ENCODE results near the gene NFIX. TPM values are rescaled to one million over a fixed set of nuclear protein-coding genes. Genes with fewer than 3 reads are reported as not detected.

The NFIX gene
- total RNA-seq, 1 donor from 2014 or later: 6.7 TPM

- TF ChIP-seq CTCF (IDR thresholded peaks at IDR 0.05; ENCODE audit: insufficient read depth, low read length, poor library complexity, severe bottlenecking): no peak
- DNase-seq (ENCODE audit: low read depth): no peak
- peaks cover 35% of the 10 kb centered on the region for H3K27me3 ChIP-seq (ENCODE audit: control insufficient read depth, insufficient read depth, low read length)
- H3K4me3 ChIP-seq (ENCODE audit: low read depth, low read length): no peak overlapping the region
- H3K36me3 ChIP-seq (ENCODE audit: control insufficient read depth, insufficient read depth, low read length): no peaks in the 10 kb centered on the region
These were observed 11.4 kb downstream of the NFIX start for GRCh38 chr19:13006431-13007281.

- Histone ChIP-seq H3K36me3 (ENCODE audit: control insufficient read depth, insufficient read depth, low read length) (no peaks in the 10 kb centered on the region), H3K27me3 (ENCODE audit: control insufficient read depth, insufficient read depth, low read length) (peaks cover 43% of the 10 kb centered on the region), H3K4me3 (ENCODE audit: low read depth, low read length) (no peak overlapping the region)
- DNase-seq (ENCODE audit: low read depth): no peak
- TF ChIP-seq CTCF (IDR thresholded peaks at IDR 0.05; ENCODE audit: insufficient read depth, low read length, poor library complexity, severe bottlenecking): no peak
These were observed 12.2 kb downstream of the NFIX start for GRCh38 chr19:13007292-13008045.

DNA sequence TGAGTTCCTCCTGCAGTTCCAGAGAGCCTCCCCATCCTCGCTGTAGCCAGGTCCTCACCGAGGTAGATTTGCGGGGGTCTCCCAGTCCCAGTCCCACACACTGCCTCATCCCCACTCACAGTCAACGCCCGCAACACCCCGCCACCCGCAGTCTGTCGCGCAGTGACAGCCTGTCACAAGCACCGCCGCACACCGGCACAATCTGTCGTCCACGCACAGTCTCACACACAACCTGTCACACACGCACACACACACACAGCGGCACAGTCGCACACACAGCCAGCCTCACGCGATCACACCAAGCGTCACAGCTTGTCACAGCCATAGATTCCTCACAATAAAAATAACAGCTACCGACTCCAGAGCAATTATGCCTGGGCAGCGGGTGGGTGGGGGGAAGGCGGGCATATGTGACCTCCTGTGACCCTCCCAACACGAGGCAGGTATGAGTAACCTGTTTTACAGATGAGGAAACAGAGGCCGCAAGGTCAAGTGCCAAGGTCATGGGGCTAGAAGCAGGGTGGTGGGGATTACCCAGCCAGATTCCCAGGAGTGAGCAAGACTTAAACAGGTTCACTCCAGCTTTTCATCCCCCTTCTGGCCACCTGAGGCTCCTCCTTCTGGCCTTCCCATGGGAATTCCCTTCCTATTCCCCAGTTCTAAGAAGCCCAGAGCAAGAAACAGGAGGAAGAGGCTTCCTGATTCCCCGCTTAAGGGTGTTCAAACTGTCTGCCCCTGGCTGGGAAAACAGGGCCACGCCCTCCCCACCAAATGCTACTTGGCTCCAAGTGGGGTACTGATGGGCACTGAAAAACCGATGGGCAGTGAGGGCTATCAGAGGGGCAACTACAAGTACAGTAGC is 13.9 kb downstream of the NFIX start:
- TF ChIP-seq CTCF (IDR thresholded peaks at IDR 0.05; ENCODE audit: insufficient read depth, low read length, poor library complexity, severe bottlenecking): no peak
- no peak for DNase-seq (ENCODE audit: low read depth)
- Histone ChIP-seq H3K36me3 (ENCODE audit: control insufficient read depth, insufficient read depth, low read length) (no peaks in the 10 kb centered on the region), H3K27me3 (ENCODE audit: control insufficient read depth, insufficient read depth, low read length) (peaks cover 45% of the 10 kb centered on the region), H3K4me3 (ENCODE audit: low read depth, low read length) (no peak overlapping the region)

DNA sequence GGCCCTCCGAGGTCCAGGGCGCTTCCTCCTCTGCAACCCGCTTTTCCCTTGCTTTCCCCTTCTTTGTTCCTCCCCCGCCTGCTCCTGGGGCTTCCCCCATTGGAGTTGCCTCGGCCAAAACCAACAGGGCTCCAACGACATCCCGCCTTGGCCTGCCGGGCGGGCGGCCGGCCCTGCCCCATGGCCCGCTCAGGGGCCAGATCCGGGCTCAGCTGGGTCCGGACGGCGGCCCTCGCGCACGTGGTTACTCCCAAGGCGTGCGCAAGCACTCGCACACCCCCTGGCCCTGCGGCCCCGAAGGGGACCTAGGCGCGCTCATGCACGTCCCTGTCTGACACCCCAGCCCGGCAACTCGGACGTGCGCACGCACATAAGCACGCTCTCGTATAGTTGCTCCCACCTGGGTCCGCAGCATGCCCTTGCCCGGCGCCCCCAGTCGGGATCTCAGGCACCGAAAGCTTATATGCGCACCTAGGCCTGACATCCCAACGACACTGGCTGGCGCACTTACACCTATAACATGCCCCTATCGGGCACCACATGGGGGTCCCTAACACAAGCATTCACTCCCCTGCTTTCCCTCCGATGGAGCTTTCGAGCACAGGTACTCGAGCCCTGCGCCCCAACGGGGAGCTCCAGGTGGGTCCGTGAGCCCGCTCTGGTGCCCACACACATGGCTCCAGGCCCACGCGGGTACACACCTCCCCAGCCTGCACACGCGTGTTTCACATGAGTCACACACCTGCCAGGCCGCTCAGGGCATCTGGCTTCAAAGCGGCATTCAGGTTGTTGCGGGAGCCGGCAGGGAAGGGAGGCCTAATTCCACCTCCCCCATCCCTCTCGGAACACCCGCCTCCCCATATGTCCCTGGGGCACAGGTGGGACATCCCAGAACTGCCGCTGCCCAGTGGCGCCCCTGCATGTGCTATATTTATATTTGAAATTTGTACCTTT is 15.0 kb downstream of the NFIX start:
- no peak for DNase-seq (ENCODE audit: low read depth)
- no peak for TF ChIP-seq CTCF (IDR thresholded peaks at IDR 0.05; ENCODE audit: insufficient read depth, low read length, poor library complexity, severe bottlenecking)
- Histone ChIP-seq H3K4me3 (ENCODE audit: low read depth, low read length) (no peak overlapping the region), H3K36me3 (ENCODE audit: control insufficient read depth, insufficient read depth, low read length) (no peaks in the 10 kb centered on the region), H3K27me3 (ENCODE audit: control insufficient read depth, insufficient read depth, low read length) (peaks cover 52% of the 10 kb centered on the region)
